ENCODE measurements around the gene TRIM10. TPM values are rescaled to one million over a fixed set of nuclear protein-coding genes. Genes with fewer than 3 reads are reported as not detected.

Gene TRIM10
- total and polyA plus RNA-seq, 10 of the 15 experiments (the other 5 are each of a cell fraction or from before 2014, with no cell fraction given): 0.01 TPM; not detected in 9

DNA sequence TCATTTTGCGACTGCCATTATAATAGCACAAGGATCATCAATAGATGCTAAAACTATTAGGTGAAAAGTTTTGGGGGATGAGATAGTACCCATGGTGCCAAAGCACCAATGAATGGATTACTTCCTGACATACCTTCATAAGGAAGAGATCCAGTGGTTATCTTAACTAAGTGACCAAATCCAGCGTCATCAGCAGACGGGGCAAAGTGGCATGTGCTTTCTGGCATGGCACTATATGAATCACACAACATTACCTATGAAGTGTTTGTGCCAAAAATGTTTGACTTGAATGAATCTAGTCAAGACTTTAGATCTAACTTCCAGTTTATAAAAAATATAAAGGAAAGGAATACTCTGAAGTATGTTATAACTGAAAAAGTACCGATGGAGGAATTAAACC is 41.4 kb upstream of the TRIM10 start:
- H3K4me1 ChIP-seq (ENCODE audit: control insufficient read depth, insufficient read depth, low read length): peaks cover 38% of the 10 kb centered on the region
- ATAC-seq: no peak
- no peak overlapping the region for H2AFZ ChIP-seq (ENCODE audit: control insufficient read depth, low read depth, low read length)
- ChIA-PET RAD21 (ENCODE audit: unreplicated experiment) (no interaction called here), CTCF (interaction anchor here (1.3 kb wide), 1 partner anchor 17 kb away, joined by 6 read pairs; no protein-coding TSS in a partner anchor), POLR2A (no interaction called here), SMC1A (ENCODE audit: uncharacterized antibody, unreplicated experiment) (no interaction called here)
- intact Hi-C loops (cut with micrococcal nuclease; ENCODE audit: unreplicated experiment) (no loop called here), in situ Hi-C loops (cut with MboI) (no loop called here)
- peaks cover 53% of the 10 kb centered on the region for H3K79me2 ChIP-seq (ENCODE audit: control insufficient read depth, insufficient read depth, low read length)
- H3K9ac ChIP-seq (ENCODE audit: control insufficient read depth, insufficient read depth, low read length): no peak overlapping the region
- DNase-seq (ENCODE audit: low read depth, low spot score): no peak
- H3K4me2 ChIP-seq (ENCODE audit: control insufficient read depth, insufficient read depth): no peak overlapping the region
- no peaks in the 10 kb centered on the region for H3K9me3 ChIP-seq (replicated peaks; ENCODE audit: control insufficient read depth, insufficient read depth, low read length)
- 56% methylated on average over 4 of the region's 4 CpGs for WGBS (ENCODE audit: insufficient coverage, insufficient replicate concordance, low lambda C conversion rate, missing lambda C conversion rate)
- peaks cover 19 to 36% of the 10 kb centered on the region in 2 experiments for H3K36me3 ChIP-seq (ENCODE audit: control insufficient read depth in 2 of 2, insufficient read depth in 2 of 2, low read length in 1 of 2)
- H3K27ac ChIP-seq (ENCODE audit: control insufficient read depth, insufficient read depth): no peak overlapping the region
- no peaks in the 10 kb centered on the region for H3K27me3 ChIP-seq (replicated peaks in 1 of 2; ENCODE audit: control insufficient read depth in 2 of 2, insufficient read depth in 2 of 2, low read length in 1 of 2)
- TF ChIP-seq BRCA1 (IDR thresholded peaks at IDR 0.05; ENCODE audit: low read depth, low read length) (no peak), NFYA (IDR thresholded peaks at IDR 0.05; ENCODE audit: borderline replicate concordance, low read depth, low read length) (no peak), TARDBP (IDR thresholded peaks at IDR 0.05; ENCODE audit: borderline replicate concordance) (no peak)
- TF ChIP-seq, protein P1, sequence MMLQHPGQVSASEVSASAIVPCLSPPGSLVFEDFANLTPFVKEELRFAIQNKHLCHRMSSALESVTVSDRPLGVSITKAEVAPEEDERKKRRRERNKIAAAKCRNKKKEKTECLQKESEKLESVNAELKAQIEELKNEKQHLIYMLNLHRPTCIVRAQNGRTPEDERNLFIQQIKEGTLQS (IDR thresholded peaks at IDR 0.05; ENCODE audit: borderline replicate concordance, extremely low read depth, low read depth, low read length): no peak
- BruUV-seq (replicated peaks): no TSS peak
- peaks cover 19% of the 10 kb centered on the region for H4K20me1 ChIP-seq (ENCODE audit: control insufficient read depth, insufficient read depth)
- no peak for FAIRE-seq
- H3K4me3 ChIP-seq: no peak overlapping the region

DNA sequence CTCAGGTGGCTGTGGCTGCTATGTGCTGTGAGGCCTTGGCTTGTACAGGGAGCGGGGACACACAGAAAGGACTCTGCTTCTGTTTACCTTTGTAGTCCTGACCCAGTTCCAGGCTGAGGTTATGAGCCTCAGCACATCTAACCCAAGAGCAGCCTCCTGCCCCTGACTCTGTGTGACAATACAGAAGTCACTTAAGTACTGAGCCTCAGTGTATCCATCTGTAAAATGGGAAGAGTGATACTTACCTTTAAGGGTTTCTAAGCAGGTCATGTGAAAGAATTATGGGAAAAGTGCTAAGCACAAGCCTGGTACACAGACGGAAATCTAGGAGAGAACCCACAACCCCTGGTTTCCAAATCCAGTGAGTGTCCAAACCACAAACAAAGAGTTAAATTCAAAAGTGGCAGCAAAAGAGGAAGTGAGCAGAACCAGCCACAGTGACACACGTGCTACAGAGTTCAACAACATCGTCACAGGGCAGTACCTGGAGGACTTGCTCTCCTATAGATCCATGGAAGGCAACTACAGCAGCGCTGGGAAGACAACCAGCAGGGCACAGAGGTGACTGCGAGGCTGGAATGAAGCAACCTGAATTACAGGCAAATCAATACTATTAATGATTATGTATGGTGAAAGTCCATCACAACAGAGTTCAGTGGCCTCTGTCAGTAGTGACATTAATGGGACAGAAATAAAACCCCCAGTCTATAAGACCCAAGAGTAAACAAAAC is 39.7 kb upstream of the TRIM10 start:
- Histone ChIP-seq H3K27ac (ENCODE audit: control insufficient read depth, insufficient read depth) (peak overlapping the region; percentile 38), H3K4me3 (no peak overlapping the region), H3K27me3 (replicated peaks in 1 of 2; ENCODE audit: control insufficient read depth in 2 of 2, insufficient read depth in 2 of 2, low read length in 1 of 2) (no peaks in the 10 kb centered on the region), H2AFZ (ENCODE audit: control insufficient read depth, low read depth, low read length) (no peak overlapping the region), H3K9me3 (replicated peaks; ENCODE audit: control insufficient read depth, insufficient read depth, low read length) (no peaks in the 10 kb centered on the region), H4K20me1 (ENCODE audit: control insufficient read depth, insufficient read depth) (peaks cover 11% of the 10 kb centered on the region), H3K4me2 (ENCODE audit: control insufficient read depth, insufficient read depth) (no peak overlapping the region; the same call in 1 of the 2 replicates), H3K9ac (ENCODE audit: control insufficient read depth, insufficient read depth, low read length) (no peak overlapping the region), H3K36me3 (ENCODE audit: control insufficient read depth in 2 of 2, insufficient read depth in 2 of 2, low read length in 1 of 2) (peaks cover 31 to 39% of the 10 kb centered on the region in 2 experiments), H3K79me2 (ENCODE audit: control insufficient read depth, insufficient read depth, low read length) (peaks cover 37% of the 10 kb centered on the region), H3K4me1 (ENCODE audit: control insufficient read depth, insufficient read depth, low read length) (peaks cover 25% of the 10 kb centered on the region)
- DNase-seq (ENCODE audit: low read depth, low spot score) (peak; percentile 37), ATAC-seq (peak; percentile 93), FAIRE-seq (peak; percentile 97)
- RAD21 ChIA-PET (ENCODE audit: unreplicated experiment): no interaction called here
- CTCF ChIA-PET: interaction anchor here (1.0 kb wide), 1 partner anchor 12 kb away, joined by 3 read pairs; no protein-coding TSS in a partner anchor
- intact Hi-C loops (cut with micrococcal nuclease; ENCODE audit: unreplicated experiment) (no loop called here), in situ Hi-C loops (cut with MboI) (no loop called here)
- WGBS (ENCODE audit: insufficient coverage, insufficient replicate concordance, low lambda C conversion rate, missing lambda C conversion rate): 41% methylated on average over 6 of the region's 6 CpGs
- POLR2A ChIA-PET: interaction anchor here (1.0 kb wide), 1 partner anchor 12 kb away, joined by 4 read pairs; the partner anchor contains the start of gene TRIM26
- SMC1A ChIA-PET (ENCODE audit: uncharacterized antibody, unreplicated experiment): no interaction called here
- TSS peak; percentile 13 for BruUV-seq (replicated peaks)
- 0 out of 2 replicates have a peak, but pooled peaks have one; percentile 64 for TF ChIP-seq HDAC2 (IDR thresholded peaks at IDR 0.05)
- peak; percentile 89 for TF ChIP-seq RELB (IDR thresholded peaks at IDR 0.05; ENCODE audit: low read depth)
- peak; percentile 74 for TF ChIP-seq BCL11A (IDR thresholded peaks at IDR 0.05; ENCODE audit: low read depth, low read length)
- no peak for TF ChIP-seq RFX5 (IDR thresholded peaks at IDR 0.05; ENCODE audit: low read depth, low read length)
- no peak for TF ChIP-seq NFYA (IDR thresholded peaks at IDR 0.05; ENCODE audit: borderline replicate concordance, low read depth, low read length)
- TF ChIP-seq BMI1 (IDR thresholded peaks at IDR 0.05; ENCODE audit: borderline replicate concordance): peak; percentile 64
- TF ChIP-seq, protein P2, sequence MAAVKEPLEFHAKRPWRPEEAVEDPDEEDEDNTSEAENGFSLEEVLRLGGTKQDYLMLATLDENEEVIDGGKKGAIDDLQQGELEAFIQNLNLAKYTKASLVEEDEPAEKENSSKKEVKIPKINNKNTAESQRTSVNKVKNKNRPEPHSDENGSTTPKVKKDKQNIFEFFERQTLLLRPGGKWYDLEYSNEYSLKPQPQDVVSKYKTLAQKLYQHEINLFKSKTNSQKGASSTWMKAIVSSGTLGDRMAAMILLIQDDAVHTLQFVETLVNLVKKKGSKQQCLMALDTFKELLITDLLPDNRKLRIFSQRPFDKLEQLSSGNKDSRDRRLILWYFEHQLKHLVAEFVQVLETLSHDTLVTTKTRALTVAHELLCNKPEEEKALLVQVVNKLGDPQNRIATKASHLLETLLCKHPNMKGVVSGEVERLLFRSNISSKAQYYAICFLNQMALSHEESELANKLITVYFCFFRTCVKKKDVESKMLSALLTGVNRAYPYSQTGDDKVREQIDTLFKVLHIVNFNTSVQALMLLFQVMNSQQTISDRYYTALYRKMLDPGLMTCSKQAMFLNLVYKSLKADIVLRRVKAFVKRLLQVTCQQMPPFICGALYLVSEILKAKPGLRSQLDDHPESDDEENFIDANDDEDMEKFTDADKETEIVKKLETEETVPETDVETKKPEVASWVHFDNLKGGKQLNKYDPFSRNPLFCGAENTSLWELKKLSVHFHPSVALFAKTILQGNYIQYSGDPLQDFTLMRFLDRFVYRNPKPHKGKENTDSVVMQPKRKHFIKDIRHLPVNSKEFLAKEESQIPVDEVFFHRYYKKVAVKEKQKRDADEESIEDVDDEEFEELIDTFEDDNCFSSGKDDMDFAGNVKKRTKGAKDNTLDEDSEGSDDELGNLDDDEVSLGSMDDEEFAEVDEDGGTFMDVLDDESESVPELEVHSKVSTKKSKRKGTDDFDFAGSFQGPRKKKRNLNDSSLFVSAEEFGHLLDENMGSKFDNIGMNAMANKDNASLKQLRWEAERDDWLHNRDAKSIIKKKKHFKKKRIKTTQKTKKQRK (IDR thresholded peaks at IDR 0.05; ENCODE audit: low read depth, low read length): no peak
- TF ChIP-seq TARDBP (IDR thresholded peaks at IDR 0.05; ENCODE audit: borderline replicate concordance): no peak
